ENCODE data around the gene CLTCL1.

The CLTCL1 gene

DNA sequence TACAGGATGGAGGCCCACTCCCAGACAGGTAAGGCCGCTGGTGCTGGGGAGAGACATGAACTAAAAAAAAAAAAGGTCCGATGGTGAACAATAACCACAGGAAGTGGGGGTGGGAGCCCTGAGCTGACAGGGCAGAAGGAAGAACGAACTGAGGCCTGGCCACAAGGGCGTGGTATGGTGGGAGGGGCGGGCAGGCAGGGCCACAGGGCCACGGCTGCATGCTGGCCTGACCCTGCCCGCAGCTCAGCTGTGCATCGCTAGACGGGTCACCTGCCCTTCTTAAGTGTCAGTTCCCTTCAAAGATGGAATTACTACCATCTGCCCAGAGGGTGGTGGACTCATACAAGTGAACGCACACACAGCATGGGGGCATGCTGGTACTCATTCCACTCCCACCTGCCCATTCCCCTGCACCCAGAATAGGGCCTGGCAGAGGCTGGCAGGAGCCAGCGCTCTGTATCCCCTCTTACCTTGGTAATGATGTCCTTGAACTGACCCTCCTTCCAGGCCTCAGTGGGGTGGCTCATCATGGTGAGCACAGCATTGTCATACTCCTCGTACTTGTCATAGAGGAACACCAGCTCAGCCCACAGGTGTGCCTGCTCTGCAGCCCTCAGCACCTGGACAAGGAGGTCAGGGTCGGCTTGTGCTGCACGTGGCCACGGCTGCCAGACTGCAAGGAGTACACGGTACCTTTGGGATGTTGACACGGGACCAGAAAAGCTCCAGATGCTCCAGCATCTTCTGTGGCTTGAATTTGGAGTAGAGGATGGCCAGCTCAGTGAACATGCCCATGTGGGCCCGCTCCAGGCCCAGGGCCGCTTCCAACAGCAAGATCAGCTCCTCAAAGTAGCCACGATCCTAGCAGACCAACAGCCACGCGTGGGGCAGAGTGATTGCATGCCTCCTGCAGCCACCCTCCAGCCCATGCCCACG lies 95.5 kb downstream of the CLTCL1 start:
- no peak for DNase-seq (ENCODE audit: low read depth)

GRCh38 chr22:19194766-19195536 lies 96.6 kb downstream of the CLTCL1 start:
- DNase-seq (ENCODE audit: low read depth) = no peak

DNA sequence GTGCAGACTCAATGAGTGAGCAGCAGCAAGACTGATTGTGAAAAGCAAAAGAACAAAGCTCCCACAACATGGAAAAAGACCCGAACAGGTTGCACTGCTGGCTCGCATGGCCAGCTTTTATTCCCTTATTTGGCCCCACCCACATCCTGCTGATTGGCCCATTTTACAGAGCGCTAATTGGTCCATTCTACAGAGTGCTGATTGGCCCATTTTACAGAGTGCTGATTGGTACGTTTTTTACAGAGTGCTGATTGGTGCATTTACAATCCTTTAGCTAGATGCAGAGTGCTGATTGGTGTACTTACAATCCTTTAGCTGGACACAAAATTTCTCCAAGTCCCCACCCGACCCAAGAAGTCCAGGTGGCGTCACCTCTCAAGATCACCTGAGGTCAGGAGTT lies 97.6 kb downstream of the CLTCL1 start:
- no peak for DNase-seq (ENCODE audit: low read depth)

GRCh38 chr22:19187716-19188563 lies 103.6 kb downstream of the CLTCL1 start:
- no peak for DNase-seq (ENCODE audit: low read depth)

- DNase-seq (ENCODE audit: low read depth) = no peak
Observed at GRCh38 chr22:19184276-19184997, 107.1 kb downstream of the CLTCL1 start.

GRCh38 chr22:19183216-19183615 lies 108.3 kb downstream of the CLTCL1 start:
- no peak for DNase-seq (ENCODE audit: low read depth)

DNA sequence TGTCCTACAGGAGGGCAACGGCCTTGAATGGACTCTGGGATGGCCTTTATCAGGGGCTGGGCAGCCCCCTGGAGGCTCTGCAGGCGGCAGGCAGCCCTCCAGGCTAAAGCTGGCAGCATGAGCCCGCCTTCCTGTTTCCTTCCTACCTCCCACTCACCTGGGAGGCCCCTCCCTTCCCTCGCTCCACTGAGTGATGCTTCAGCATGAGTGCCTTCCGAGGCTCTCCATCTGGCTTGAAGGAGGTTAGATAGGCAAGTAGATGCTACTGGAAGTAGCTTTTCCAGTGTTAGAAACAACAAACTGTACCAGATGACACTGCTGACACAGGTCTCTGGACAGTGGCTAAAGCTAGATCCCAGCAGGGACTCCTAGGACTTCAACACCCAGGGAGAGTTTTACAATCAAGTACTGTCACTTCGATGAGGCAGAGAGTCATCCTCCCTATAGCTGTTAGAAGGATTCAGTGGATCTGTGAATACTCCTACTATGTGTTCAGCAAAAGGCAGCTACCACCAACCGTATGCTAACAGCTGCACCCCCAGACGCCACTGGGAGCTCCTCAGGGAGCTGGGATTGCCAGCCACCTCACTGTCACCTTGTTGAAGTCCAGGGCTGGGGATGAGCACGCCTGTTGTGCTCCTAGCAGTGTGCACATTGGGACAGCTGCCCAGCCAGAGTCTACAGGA lies 108.9 kb downstream of the CLTCL1 start:
- DNase-seq (ENCODE audit: low read depth) = no peak

DNA sequence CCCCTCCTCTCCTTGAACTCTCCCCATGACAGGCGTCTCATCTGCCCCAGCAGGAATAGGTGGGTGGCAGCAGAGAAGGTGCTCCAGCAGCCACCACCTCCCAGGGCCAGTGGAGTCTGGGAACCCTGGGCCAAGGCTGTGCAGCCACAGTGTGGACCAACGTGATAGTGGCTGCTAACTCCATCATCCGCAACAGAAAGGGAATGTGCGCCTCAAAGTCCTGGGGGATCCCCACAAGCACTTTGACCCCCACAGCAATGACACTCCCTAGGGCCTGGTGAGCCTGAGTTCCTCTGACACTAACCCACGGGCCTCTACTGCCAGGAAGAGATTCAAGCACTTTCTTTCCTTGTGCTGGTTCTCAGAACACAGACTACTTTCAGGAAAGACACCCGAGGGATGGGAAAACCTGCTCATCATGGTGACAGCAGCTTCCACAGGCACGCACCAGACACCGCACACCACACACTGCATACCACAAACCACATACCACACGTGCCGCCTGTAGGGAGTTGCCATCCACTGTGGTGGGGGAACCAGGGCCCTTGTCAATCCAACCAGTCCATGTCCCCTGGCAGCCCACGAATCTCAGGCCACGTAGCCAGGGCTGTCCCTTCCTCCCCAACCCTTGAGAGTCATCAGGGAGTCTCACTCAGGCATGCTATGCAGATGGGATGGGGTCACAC lies 109.6 kb downstream of the CLTCL1 start:
- no peak for DNase-seq (ENCODE audit: low read depth)

GRCh38 chr22:19180740-19181410 lies 110.6 kb downstream of the CLTCL1 start:
- no peak for DNase-seq (ENCODE audit: low read depth)

- no peak for DNase-seq (ENCODE audit: low read depth)
Observed at GRCh38 chr22:19180234-19180633, 111.3 kb downstream of the CLTCL1 start.

GRCh38 chr22:19179497-19180048 lies 111.9 kb downstream of the CLTCL1 start:
- DNase-seq (ENCODE audit: low read depth) = peak; percentile 31

DNA sequence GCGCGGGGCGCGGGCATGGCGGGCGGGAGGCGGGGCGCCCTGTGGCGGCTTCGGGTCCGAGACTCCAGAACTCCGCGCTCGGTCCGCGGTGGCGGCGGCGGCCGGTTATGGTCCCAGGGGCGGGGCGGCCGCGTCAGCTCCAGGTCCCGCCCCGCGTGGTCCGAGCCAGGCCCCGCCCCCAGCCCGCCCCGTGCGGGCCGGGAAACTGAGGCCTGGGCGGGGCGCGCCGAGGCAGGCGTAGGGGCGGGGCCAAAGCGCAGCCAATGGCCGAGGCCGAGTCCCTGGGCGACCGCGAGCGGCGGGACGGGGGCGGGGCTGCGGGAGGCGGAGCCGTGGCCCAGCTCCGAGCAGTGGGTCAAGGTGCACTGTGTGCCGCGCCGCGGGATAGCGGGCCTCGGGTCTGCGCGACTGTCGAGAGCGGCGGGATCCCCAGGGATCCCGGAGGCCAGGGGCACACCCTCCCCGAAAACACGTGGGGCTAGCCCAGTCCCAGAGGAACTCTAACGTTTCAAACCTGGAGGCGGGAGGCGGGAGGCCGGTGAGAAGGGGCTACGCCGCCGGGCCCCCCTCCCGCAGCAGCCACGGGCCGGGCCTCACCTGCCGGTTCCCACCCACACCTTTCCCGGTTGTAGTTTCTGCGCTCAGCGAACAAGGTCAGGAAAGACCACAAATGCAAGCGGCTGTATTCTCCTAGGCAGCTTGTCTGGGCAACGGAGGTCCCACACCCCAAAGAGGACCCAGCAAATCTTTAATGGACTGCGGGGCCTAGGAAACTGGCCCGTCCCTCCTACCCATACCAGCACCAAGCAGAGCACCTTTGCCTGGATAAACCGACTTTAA lies 112.6 kb downstream of the CLTCL1 start, which contains the start of gene SLC25A1:
Gene SLC25A1, minus strand, starts transcription at position 80 of the 840 bp plus-strand sequence. Its CDS starts 63 bp downstream, at position 17.
- peak; percentile 31 for DNase-seq (ENCODE audit: low read depth)

GRCh38 chr22:19178065-19178656 lies 113.4 kb downstream of the CLTCL1 start:
- no peak for DNase-seq (ENCODE audit: low read depth)

DNA sequence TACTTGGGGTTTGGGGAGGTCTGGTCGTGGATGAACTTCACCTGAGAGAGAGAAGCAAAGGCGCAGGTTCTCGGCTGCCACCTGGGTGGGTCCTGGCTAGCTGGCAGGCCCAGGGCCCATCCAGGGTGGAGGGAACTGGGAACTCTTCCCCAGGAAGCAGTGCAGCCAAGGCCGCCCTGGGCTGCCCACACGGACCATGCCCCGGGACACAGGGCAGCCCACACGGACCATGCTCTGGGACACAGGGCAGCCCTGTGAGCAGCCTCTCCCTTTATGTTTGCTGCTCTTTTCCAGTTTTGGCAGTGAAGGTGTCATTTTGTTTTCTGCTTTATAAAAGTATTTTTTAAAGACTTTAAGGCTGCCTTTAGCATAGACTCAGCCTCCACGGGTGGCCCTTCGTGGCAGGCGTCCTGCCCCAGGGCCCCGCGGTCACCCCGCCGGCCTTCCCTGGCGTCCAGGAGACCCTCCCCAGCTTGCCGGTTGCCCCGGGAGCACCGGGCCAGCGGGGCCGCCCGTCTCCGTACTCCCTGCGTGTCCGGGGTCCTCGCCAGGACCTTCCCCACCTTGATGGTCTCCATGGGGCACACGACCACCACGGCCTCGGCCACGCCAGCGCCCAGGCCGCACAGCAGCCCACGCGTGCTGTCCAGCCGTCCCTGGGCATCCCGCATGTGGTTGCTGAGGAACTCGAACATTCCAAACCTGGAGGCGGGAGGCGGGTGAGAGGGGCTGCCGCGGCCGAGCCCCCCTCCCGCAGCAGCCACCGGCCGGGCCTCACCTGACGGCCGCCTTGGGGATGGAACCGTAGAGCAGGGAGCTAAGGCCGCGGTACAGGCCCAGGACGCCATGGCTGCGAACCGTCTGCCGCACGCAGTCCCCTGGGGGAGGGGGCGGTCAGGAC lies 114.1 kb downstream of the CLTCL1 start:
- no peak for DNase-seq (ENCODE audit: low read depth)

DNA sequence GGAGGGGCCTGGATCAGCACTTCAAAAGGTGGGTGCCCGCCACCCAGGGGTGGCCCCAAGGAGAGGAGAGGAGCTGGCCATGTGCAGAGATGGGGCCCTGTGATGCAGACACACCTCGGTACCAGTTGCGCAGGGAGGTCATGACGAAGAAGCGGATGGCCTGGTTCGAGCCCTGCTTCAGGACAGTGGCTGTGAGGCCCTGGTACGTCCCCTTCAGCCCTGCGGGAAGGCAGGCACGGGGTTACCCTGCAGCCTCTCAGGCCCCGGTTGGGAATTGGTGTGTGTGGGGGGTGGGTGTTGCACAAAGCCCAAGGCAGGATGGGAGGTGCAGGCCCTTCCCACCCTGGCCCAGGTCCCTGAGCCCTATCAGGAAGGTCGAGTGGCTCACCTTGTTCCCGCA lies 114.8 kb downstream of the CLTCL1 start:
- no peak for DNase-seq (ENCODE audit: low read depth)

DNA sequence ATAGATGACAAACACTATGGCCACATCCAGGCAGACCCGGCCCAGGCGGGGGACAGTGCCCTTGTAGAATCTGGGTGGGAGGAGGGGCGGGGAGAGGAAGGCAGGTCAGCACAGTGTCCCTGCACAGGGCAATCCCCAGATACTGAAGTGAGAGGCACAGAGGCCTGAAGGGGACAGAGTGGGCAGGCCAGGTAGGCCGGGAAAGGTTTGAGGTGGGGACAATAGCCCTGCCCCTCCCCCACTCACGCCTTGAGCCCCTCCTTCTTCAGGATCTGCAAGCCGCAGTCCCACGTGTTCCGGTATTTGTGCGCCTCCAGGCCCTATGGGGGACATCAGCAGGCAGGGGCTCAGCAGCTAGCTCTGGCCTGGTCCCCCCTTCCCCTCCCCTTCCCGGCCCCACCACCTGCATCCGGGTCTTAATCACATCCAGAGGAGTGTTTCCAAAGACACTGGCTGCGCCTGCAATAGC lies 115.3 kb downstream of the CLTCL1 start:
- DNase-seq (ENCODE audit: low read depth) = no peak

Measured in GM04503 (cell line).